ENCODE data around the gene NEURL2.
"Not testable (repeated sequence)": the region's sequence is repeated elsewhere in the genome, so short reads cannot be mapped to it uniquely, and the experiment has no call there.

NEURL2 gene

DNA sequence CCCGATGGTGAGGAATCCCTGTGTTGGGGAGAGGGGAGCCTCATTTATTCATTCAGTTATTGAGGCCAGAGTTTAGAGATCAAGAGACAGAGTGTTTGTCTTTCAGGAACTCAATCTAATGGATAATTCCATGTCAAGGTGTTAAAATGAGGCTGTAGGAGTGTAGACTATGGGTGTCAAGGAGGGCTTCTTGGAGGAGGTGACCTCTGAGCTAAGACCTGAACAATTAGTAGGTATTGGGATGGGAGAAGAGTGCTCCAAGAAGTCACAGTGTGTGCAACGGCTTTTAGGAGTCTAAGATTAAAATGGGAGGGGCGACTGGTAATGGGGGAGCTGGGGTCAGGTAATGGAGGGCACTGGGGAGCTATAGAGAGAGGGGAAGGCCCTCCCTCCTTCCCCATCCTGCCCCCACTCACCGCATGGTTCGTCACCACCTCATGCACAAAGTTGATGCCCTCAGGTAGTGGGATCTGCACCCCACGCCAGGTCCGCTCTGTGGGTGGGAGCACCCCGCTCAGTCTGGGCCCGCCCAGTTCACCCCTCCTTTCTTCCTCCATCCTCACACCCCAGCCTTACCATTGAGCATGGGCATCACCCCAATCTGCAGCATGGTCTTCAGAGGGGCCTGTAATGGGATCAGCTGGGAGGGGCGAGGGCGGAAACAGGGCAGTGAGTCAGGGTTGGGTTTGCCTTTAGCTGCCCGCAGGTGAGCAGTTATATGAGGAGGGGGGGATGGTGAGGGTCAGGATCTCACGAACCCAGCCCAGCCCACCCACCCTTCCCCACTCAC is 8.2 kb upstream of the NEURL2 start:
- DNase-seq (ENCODE audit: low spot score): no peak

DNA sequence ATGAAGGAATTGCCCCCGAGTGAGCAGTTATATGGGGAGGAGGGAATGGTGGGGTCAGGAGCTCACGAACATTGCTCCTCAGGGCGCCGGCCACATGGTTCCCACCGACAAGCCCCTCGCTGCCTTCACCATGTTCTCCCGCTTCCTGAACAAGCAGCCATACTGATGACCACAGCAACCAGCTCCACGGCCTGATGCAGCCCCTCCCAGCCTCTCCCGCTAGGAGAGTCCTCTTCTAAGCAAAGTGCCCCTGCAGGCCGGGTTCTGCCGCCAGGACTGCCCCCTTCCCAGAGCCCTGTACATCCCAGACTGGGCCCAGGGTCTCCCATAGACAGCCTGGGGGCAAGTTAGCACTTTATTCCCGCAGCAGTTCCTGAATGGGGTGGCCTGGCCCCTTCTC is 7.3 kb upstream of the NEURL2 start:
- DNase-seq (ENCODE audit: low spot score): no peak

DNA sequence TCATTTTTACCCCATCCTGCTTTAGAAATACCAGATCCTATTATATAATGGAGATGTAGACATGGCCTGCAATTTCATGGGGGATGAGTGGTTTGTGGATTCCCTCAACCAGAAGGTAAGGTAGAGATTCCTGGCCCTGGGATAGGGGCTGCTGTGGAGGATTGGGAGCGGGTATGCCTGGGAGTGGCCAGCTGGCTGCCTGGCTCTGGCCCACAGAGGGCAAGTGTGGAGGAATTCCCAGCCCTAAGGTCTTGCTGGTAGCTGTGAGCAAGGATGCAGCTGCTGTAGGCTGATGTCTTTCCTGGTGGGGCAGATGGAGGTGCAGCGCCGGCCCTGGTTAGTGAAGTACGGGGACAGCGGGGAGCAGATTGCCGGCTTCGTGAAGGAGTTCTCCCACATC is 6.7 kb upstream of the NEURL2 start:
- DNase-seq (ENCODE audit: low spot score): no peak

DNA sequence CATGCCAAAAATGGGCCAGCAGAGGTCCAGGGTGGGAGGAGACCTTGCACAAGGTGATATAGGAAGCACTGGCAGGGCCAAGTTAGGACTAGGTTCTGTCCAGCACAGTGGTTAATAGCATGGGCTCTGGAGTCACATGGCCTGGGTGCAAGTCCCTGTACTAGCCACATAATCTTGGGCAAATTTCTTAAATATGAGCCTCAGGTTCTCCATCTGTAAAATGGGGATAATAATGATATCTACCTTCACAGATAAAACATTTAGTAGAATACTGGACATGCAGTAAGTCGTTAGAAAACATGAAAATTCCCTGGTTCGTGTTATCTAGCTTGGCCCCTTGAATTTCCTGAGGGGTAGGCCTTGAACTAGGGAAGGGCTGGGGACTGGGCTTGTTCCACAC is 6.3 kb upstream of the NEURL2 start:
- no peak for DNase-seq (ENCODE audit: low spot score)

DNA sequence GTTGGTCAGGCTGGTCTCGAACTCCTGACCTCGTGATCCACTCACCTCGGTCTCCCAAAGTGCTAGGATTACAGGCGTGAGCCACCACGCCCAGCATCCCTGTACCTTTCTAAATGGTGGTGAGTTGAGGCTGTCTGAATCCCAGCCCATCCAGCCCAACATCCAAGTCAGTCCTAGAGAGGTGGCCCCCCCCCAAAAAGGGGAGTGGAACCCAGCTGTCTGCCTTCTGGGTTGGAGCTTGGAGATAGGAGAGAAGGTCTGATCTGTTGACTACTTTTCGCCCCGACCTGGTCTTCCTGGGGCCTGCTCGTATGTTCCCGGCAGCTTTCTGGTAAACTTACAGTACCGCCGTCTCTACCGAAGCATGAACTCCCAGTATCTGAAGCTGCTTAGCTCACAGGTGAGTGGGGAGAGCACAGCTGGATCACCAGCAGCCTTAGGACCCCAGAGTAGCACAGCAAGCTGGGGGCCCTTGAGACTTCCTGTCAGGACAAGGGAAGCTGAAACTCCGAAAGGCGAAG is 5.7 kb upstream of the NEURL2 start:
- DNase-seq (ENCODE audit: low spot score): no peak

DNA sequence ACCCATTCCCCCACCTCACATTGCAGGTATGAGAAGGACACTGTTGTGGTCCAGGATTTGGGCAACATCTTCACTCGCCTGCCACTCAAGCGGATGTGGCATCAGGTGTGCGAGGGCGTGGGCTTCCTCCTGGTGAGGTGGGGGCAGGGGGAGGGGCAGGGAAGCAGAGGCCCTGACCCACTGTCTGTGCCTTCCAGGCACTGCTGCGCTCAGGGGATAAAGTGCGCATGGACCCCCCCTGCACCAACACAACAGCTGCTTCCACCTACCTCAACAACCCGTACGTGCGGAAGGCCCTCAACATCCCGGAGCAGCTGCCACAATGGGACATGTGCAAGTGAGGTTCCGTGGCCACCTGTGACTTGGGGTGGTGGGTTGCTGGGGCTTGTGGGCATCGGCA is 3.8 kb upstream of the NEURL2 start:
- no peak for DNase-seq (ENCODE audit: low spot score)

DNA sequence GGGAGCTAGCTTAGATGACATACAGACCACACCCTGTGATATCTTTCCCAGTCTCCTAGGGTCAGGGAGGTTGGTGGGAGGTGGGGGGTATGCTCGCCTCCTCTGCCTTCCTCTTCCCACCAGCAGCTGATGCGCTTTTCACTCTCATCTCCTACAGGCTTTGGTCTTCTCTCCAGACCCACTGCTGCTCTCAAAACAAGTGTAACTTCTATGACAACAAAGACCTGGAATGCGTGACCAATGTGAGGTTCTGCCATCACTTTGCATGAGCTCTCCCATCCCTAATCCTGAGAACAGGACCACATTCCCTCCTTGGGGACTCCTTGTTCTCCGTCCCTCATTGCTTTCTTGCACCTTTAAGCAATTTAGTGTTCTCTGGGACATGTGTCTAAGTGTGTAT is 2.8 kb upstream of the NEURL2 start:
- DNase-seq (ENCODE audit: low spot score): no peak

DNA sequence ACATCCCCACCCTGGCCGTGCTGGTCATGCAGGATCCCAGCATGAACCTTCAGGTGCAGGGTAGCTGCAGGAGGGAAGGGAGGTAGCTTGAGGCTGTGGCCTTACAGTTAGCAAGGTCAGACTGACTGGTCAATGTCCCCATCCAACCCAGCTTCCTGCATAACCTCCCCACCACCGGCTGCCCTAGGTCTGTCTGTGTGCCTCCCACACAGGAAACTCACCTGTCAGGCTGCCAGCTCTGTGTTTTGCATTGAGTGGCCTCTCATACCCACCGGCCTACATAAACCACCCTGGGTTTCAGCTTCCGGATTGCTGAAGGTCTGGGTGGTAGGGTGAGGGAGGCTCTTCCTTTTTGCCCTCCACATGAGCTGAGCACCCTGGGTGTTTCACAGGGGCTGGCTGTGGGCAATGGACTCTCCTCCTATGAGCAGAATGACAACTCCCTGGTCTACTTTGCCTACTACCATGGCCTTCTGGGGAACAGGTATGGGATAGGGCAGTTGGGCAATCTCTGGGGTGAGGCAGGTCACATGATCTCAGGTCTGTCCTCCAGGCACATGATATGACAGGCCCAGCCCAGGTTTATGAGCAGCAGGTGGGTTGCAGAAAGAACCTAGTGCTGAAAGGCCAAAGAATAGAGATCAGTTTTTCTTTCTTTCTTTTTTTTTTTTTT is 2.0 kb upstream of the NEURL2 start:
- DNase-seq (ENCODE audit: low spot score): peak; percentile 27

DNA sequence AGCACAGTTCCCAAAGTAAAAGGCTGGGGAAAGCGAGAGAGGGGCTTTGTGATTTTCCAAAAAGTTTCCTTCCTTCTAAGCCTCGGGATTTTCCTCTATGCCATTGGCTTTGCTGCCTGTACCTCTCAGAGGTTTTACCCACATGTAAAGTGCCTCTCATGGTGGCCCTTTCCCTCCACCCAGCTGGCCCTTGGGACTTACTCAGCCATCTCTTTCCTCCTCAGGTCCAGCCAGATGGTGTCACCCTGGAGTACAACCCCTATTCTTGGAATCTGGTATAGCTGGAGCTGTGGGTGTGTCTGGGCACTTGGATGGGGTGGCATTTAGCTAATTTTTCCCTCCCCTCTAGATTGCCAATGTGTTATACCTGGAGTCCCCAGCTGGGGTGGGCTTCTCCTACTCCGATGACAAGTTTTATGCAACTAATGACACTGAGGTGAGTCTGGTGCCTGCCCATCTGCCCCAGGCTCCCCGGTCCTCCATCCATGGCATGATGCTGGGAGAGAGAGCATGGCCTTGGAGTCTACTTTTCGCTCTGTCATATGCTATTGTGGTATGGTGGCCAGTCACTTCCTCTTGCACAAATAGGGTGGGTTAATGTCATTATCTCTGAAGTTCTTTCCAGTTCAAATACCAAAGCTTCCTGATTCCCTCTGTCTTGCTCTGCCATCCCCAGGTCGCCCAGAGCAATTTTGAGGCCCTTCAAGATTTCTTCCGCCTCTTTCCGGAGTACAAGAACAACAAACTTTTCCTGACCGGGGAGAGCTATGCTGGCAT is 1.2 kb upstream of the NEURL2 start:
- no peak for DNase-seq (ENCODE audit: low spot score)

DNA sequence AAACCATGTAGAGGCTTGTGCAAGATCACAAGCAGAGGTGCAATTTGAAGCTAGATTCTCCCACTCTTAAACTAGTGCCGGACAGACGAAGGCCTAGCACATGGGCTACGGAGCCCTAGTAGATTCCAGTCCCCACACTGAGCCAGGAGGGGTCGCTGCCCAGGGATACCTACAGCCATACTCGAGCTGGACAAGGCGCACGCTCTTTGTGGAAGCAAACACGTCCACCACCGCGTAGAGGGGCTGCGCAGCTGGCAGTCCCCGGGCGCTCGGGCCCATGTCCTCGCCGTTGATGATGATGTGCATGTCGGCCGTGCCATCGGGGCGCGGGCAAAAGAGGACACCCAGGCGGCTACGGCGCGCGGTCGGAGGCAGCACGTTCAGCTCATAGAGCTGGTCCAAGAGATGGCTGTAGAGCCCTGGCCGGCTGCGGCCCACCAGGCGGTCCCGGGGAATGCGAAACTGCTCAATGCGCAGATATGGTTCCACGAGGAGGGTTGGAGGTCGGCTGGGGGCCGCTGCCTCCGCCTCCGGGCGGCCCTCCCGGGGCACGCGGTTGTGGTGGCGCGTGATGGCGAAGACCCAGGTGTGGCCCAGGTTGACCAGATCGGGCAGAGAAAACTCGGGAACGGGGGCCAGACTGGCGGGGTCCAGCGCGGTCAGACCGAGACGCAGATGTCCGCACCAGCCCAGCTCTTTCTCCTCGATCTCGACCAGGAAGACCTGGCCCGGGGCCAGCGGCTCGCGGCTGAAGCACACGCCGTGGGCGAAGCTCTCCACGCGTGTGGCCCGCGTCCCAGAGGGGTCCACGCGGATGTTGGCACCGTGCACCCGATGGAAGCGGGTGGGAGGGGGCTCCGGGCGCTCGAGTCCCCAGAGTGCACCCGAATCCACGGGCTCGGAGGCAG is 677 bp downstream of the NEURL2 start:
- peak; percentile 42 for DNase-seq (ENCODE audit: low spot score)

DNA sequence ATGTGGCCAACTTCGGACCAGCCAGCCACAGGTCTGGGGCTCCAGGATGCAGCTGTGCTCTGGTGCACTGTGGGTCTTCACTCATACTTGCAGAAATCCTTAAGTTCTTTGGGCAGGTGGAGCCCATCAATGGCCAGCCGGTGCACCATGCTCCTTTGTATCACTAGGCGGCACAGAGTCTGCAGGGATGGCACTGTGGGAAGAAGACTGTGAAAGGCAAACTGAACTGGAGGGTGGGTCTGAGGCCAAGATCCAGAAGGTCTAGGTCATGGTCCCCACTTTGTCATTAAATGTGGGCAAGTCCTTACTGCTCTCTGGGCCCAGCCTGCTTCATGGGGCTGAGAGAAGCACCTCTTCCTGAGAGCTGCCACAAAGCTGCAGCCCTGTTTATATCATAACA is 2.3 kb downstream of the NEURL2 start:
- no peak for DNase-seq (ENCODE audit: low spot score)

DNA sequence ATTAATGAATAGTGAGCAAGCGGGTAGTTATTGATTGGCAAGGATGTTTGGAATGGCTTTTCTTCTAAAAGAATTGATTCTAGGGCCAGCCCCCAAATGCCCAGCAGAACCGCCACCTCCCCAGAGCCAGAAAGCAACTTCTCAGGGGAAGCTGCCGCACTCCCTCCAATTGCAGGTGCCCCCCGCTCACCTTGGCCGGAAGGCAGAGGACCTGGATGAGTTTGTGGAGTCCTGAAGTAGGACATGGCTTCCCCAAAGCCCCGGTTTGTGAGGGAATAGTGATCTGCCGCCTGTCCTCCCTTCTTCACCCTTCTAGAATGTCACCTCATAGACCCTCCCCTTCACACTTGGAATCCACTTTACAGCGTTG is 3.7 kb downstream of the NEURL2 start, which contains the start of gene SPATA25:
Gene SPATA25, minus strand, starts transcription at position 277 of the 370 bp plus-strand sequence. Its CDS starts 32 bp downstream, at position 245.
- no peak for DNase-seq (ENCODE audit: low spot score)

DNA sequence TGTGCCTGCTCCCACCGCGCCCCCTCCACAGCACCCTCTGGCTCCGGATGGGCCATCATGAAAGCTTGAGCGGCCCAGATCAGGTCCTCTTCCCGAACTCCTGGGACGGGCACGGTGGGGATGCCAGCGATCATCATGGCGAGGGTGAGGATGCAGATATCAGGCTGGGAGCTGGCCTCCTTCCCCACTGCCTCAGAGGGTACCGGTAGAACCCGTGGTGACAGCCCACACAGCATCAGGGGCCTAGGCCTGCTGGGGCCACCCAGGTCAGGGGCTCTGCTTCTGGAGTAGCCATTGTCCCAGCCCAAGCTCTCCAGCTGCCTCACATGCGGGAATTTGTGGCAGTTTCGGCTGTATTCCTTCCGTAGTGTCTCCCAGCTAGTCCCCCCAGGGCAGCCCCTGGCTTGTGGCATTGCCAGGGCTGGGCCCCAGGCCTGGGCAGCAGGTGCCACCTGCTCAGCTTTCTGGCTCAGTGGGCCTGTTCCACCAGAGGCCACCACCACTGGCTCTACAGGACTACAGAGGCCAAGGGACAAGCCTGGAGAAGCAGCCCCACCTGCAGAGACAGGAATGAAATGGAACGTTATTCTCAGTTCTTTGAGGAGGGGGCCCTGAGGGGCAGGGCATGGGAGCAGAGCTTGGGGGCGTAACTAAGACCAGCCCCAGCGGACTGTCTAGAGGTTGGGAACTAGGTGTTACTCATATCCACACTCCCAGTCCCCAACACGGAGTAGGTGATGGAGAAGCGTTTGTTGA is 4.2 kb downstream of the NEURL2 start:
- no peak for DNase-seq (ENCODE audit: low spot score)

DNA sequence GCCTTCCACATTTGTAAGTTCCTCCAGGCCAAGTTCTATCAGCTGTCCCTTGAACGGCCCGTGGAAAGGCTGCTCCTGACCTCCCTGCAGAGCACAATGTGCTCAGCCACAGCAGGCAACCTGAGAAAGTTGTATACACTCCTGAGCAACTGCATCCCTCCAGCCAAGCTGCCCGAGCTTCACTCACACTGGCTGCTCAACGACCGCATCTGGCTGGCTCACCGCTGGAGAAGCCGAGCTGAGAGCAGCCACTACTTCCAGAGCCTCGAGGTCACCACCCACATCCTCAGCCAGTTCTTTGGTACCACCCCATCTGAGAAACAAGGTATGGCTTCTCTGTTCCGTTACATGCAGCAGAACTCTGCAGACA is 7.9 kb downstream of the NEURL2 start:
- no peak for DNase-seq (ENCODE audit: low spot score)

DNA sequence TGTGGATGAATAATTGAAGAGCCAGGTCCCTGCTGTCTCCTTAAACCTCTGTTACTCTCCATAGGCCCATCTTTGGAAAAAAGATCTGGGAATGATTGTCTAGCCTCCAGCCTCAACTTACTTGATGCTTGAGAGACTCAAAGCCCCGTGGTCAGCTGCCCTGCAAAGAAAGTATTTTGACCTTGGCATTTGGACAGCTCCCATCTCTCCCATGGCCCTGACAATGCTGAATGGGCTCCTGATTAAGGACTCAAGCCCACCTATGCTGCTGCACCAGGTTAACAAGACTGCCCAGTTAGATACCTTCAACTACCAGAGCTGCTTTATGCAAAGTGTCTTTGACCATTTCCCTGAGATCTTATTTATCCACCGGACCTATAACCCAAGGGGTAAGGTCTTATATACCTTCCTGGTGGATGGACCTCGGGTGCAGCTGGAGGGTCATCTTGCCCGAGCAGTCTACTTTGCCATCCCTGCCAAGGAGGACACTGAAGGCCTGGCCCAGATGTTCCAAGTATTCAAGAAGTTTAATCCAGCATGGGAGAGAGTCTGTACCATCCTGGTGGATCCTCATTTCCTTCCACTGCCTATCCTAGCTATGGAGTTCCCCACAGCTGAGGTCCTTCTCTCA is 8.4 kb downstream of the NEURL2 start:
- no peak for DNase-seq (ENCODE audit: low spot score)

DNA sequence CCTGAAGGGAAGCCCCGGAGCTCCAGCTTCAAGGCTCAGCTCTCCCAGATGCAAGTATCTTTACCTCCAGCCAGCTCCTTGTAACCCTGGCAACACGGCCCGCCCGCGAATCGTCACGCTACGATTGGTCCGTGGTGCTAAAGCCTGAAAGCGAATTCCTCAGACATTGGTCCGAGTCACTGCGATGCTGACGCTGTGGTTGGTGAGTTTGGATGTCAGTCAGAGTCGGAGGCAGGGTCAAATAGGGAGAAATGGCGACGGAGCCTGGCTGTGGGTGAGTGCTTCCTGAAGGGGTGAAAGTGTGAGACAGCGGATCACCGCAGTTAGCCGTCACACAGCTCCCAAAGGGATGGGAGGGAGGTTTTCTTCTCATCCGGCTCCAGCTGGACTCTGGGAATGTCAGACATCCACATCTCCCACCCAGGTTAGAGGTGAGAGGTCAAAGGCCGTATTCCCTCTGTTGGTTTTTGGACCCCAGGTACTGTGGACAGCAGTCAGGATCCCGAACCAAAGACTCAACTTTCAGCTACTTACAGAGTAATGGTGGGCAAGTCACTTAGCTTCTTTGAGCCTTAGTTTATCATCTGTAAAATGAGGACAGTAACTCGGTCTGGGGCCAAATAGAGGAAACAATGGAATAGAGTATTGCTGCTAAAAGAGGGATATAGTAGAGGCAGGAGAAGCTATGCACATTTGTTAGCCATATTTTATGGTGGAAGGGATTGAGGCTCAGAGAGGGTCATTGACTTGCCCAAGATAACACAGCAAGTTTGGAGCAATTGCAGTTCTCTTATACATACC is 9.8 kb downstream of the NEURL2 start, which contains the start of gene ZSWIM1:
Gene ZSWIM1, plus strand, starts transcription at position 240 of the 801 bp plus-strand sequence. CDS start 1,366 bp downstream, outside the sequence.
- peak; percentile 100 for DNase-seq (ENCODE audit: low spot score)

DNA sequence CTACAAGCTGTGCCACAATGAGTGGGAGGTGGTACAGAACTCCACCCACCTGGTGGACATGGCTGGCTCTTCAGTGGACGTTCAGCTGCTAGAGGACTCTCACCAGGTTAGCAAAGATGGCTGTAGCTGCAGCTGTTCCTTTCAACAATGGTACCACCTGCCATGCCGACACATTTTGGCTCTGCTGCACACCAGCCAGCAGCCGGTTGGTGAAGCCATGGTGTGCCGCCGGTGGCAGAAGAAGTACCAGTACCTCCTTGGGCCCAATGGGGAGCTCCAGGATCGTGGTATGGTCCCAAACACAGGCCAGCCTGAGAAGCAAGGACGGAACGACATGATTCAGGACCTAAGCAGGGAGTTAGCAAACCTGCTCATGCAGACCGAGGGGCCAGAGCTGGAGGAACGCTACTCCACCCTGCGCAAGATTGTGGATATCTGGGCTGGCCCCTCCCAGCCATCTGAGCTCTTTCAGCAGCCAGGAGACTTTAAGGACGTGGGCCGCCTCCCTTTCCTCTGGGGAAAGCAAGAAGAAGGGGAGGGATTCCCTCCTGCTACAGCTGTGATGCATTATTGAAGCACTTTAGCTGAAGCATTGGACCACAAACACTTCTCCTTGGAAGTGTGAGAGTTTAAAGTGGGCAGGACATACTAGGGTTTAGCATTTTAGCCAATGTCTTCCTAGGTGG is 12.8 kb downstream of the NEURL2 start:
- DNase-seq (ENCODE audit: low spot score): no peak

DNA sequence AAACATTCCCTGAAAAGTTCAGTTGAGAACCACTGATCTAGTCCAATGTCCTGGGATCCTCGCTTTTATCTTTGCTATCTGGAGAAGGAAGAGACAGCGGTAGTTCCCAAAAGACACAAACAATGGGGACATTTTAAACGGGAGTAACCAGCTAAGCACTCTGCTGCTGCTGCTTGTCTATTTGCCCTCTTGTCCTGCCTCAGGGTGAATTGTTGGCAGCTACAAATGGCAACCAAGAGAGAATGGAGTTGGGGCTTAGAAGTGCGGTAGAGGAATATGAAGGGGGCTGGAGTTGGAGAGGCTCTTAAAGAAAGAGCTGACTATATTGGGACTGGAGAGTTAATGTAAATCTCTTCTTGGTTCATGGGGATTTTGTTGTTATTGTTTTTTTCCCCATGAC is 16.4 kb downstream of the NEURL2 start:
- no peak for DNase-seq (ENCODE audit: low spot score)

DNA sequence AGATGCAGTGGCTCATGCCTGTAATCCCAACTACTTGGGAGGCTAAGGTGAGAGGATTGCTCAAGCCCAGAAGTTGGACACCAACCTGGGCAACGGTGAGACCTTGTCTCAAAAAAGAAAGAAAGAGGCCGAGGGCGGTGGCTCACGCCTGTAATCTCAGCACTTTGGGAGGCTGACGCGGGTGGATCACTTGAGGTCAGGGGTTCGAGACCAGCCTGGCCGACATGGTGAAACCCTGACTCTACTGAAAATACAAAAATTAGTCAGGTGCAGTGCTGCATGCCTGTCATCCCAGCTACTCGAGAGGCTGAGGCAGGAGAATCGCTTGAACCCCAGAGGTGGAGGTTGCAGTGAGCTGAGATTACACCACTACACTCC is 16.9 kb downstream of the NEURL2 start:
- DNase-seq (ENCODE audit: low spot score): not testable (repeated sequence)

Measured in CD4-positive, alpha-beta T cell treated with Interleukin-2 at 100 ng/mL for 4 hours (primary cell).